ENCODE results near the gene PDE4D.

- TF ChIP-seq POLR2AphosphoS5 (IDR thresholded peaks at IDR 0.05; ENCODE audit: low read depth, low read length) (no peak), TAF1 (IDR thresholded peaks at IDR 0.05; ENCODE audit: borderline replicate concordance, insufficient read depth, low read length) (no peak), FOXP2 (optimal IDR thresholded peaks at IDR 0.05; ENCODE audit: borderline replicate concordance, extremely low read depth, extremely low read length, insufficient read depth) (no peak)
Measured at GRCh38 chr5:59357381-59357977, 536.0 kb downstream of the PDE4D start.
